Heart left ventricle (tissue), 16 donors: Measurements from ENCODE around the gene ACAP3. TPM values are rescaled to one million over a fixed set of nuclear protein-coding genes. Genes with fewer than 3 reads are reported as not detected.

Experiments used
- ATAC-seq, 4 donors: fragments of 200-7000 bp; cut with Tn5 transposase; one replicate each; pipeline ENCODE4 v1.9.1; 2020 to 2022; ENCODE audit warnings: moderate library complexity in 4 of 4, mild to moderate bottlenecking in 3 of 4, moderate number of reproducible peaks in 1 of 4
- DNase-seq, 5 donors: peaks; one replicate each; pipeline ENCODE4 v3.0.0-alpha.2; 2020
- H3K27ac ChIP-seq, 12 donors: fragments of 200-600 bp; sonication (generic) in 4 of 12; one replicate each; pipeline versions ENCODE4 v1.5.0 to v1.8.0; 2016 to 2022; ENCODE audit warnings: mild to moderate bottlenecking in 2 of 12
- H3K27me3 ChIP-seq, 9 donors: fragments of 200-600 bp; sonication (generic) in 2 of 9; one replicate each; pipeline versions ENCODE4 v1.5.1 to v1.8.0; 2016 to 2022; ENCODE audit warnings: mild to moderate bottlenecking in 3 of 9
- H3K36me3 ChIP-seq, 9 donors: fragments of 200-600 bp; sonication (generic) in 2 of 9; one replicate each; pipeline versions ENCODE4 v1.5.0 to v1.8.0; 2018 to 2022; ENCODE audit warnings: mild to moderate bottlenecking in 2 of 9
- H3K4me1 ChIP-seq, 12 donors: fragments of 200-600 bp; sonication (generic) in 4 of 12; one replicate each; pipeline versions ENCODE4 v1.5.0 to v1.8.0; 2016 to 2022; ENCODE audit warnings: mild to moderate bottlenecking in 3 of 12
- H3K4me3 ChIP-seq, 12 donors: fragments of 200-600 bp; sonication (generic) in 4 of 12; one replicate each; pipeline versions ENCODE4 v1.5.0 to v1.8.0; 2017 to 2022; ENCODE audit warnings: mild to moderate bottlenecking in 9 of 12, moderate library complexity in 4 of 12
- H3K9me3 ChIP-seq, 12 donors: fragments of 200-600 bp; sonication (generic) in 4 of 12; one replicate each; pipeline versions ENCODE4 v1.5.0 to v1.8.0; 2016 to 2022; ENCODE audit warnings: mild to moderate bottlenecking in 1 of 12
- CTCF ChIP-seq, 12 donors: fragments of 200-600 bp; sonication (generic) in 4 of 12; IDR thresholded peaks; one replicate each; pipeline versions ENCODE4 v1.5.0 to v1.8.0; 2018 to 2022; ENCODE audit warnings: antibody characterized with exemption in 12 of 12, mild to moderate bottlenecking in 5 of 12
- POLR2A ChIP-seq, 2 donors: fragments of 450-650 bp; IDR thresholded peaks; one replicate each; pipeline ENCODE4 v1.6.1; 2017; ENCODE audit warnings: antibody characterized with exemption in 2 of 2, mild to moderate bottlenecking in 2 of 2, moderate library complexity in 2 of 2
- WGBS, 4 donors: extraction: QIAGEN DNeasy Blood & Tissue Kit in 2 of 4; methylation state at CpG; one replicate each; pipeline versions ENCODE4 v1.1.5 to v1.1.7; 2013 to 2018; 5-methylcytosine and 5-hydroxymethylcytosine counted together
- intact Hi-C, 10 donors: fragments of 100-400 bp; cut with DNase I; formaldehyde crosslinking; loops; one replicate each; pipeline versions ENCODE4 v1.11.1 to v1.14.2; 2022
- polyA plus RNA-seq, 2 donors: library from polyadenylated mRNA; stranded (reverse); fragments of 200-250 nt; gene quantifications; one replicate each; pipeline ENCODE4 v1.2.3, GENCODE V29; 2013
- total RNA-seq, 9 donors: library from RNA; depleted of rRNA in 2 of 9; stranded (reverse); fragments of >200 nt in 2 of 9; fragmentation: NEBNext Ultra II Directional in 3 of 9; extraction: Animal tissue kit (Norgen Biotek cat#: 25700) in 3 of 9; gene quantifications; one replicate each; pipeline versions ENCODE4 v1.1.0 to v1.2.4, GENCODE V29; 2016 to 2023
- donor health status: ischemic (EF 13 %, LVEDD 7.1; RV severe dilation, severe dysfunction).
- donor health status: healthy with polysubstance abuse.
- donor health status: DM: no; HTN: yes; CAD: no.
- donor health status: DM: no; HTN: no; CAD: no.
- donor health status: ischemic (EF 25% LVEDD 6.9; RV normal size, moderate dysfunction).
- donor health status: ischemic (EF 25% LVEDD 5.7; RV mildly dilated, moderate dysfunction).
- donor health status: healthy.
- donor health status: DM: yes; HTN: yes; CAD: no.
- donor health status: ischemic (EF 35%, LVEDD 5.7; RV mildly dilated, moderate dysfunction).
- donor health status: nonischemic (EF 11% LVEDD 7.7; RV severe dilation, severe dysfunction).
- donor health status: DM: yes; HTN: yes; CAD: no.
- donor health status: PGD.
- donor health status: ischemic (EF 29% LVEDD 5.4; RV normal size, mild dysfunction).
- donor health status: nonischemic (EF 23%, LVEDD 6.1; RV moderate dilation, normal function).

The ACAP3 gene
- total and polyA plus RNA-seq, 11 donors = 20.1 to 59.5 (median 34.1) TPM

GRCh38 chr1:1336931-1337792, 29.4 kb upstream of the ACAP3 start:
- Histone ChIP-seq H3K4me3 (no peak overlapping the region), H3K4me1 (no peaks in the 10 kb centered on the region), H3K27ac (no peak overlapping the region), H3K9me3 (no peaks in the 10 kb centered on the region), H3K36me3 (peaks cover 0 to 58% (median 41%) of the 10 kb centered on the region in 9 donors), H3K27me3 (no peaks in the 10 kb centered on the region)
- DNase-seq (no peak), ATAC-seq (no peak)
- 95 to 96% (median 95%) methylated on average over 29 to 32 of the region's 32 CpGs for whole genome bisulfite sequencing, 4 donors
- no peak for TF ChIP-seq POLR2A (IDR thresholded peaks at IDR 0.05)
- no peak for TF ChIP-seq CTCF (IDR thresholded peaks at IDR 0.05)
- intact Hi-C loops = no loop called here

GRCh38 chr1:1336446-1336845, 28.7 kb upstream of the ACAP3 start:
- intact Hi-C loops = no loop called here
- WGBS, 4 donors = 91 to 94% (median 92%) methylated on average over 13 to 26 of the region's 26 CpGs

DNA sequence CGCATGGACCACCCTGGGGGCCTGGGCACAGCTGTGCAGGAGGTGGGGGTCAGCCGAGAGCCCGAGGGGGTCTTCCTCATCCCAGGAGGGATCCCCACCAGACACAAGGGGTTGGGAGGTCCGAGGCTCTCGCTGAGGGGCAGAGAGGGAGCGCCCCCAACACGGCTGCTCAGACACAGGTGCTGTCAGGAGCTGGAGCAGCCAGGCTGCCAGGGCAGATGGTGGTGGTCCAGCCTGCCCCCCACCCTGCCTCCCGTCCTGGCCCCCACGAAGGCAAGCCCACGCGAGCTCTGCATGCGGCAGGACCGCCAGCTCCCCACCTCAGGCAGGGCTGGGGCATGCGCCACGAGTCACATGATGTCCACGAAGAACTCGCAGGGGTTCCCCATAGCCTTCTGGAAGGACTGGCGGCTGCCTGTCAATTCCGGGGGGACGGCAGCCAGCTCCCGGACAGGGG, 28.1 kb upstream of the ACAP3 start:
- Histone ChIP-seq H3K27me3 (no peaks in the 10 kb centered on the region), H3K4me3 (no peak overlapping the region), H3K4me1 (peaks cover 0 to 8% (median 4%) of the 10 kb centered on the region in 12 donors), H3K27ac (no peak overlapping the region), H3K36me3 (peaks cover 0 to 46% (median 30%) of the 10 kb centered on the region in 9 donors), H3K9me3 (no peaks in the 10 kb centered on the region)
- DNase-seq (no peak), ATAC-seq (no peak)
- 90 to 93% (median 91%) methylated on average over 7 to 21 of the region's 21 CpGs for WGBS, 4 donors
- no peak for TF ChIP-seq POLR2A (IDR thresholded peaks at IDR 0.05)
- TF ChIP-seq CTCF (IDR thresholded peaks at IDR 0.05) = no peak
- intact Hi-C loops = no loop called here

More at GRCh38 chr1:1336446-1336845, 28.7 kb upstream of the ACAP3 start:
- H3K4me3 ChIP-seq = no peak overlapping the region
- H3K36me3 ChIP-seq = peaks cover 0 to 50% (median 34%) of the 10 kb centered on the region in 9 donors
- no peak for DNase-seq
- H3K4me1 ChIP-seq = peaks cover 0 to 2% (median 0%) of the 10 kb centered on the region in 12 donors
- H3K9me3 ChIP-seq = no peaks in the 10 kb centered on the region
- TF ChIP-seq POLR2A (IDR thresholded peaks at IDR 0.05) (no peak), CTCF (IDR thresholded peaks at IDR 0.05) (no peak)
- ATAC-seq = no peak
- no peak overlapping the region for H3K27ac ChIP-seq
- no peaks in the 10 kb centered on the region for H3K27me3 ChIP-seq

DNA sequence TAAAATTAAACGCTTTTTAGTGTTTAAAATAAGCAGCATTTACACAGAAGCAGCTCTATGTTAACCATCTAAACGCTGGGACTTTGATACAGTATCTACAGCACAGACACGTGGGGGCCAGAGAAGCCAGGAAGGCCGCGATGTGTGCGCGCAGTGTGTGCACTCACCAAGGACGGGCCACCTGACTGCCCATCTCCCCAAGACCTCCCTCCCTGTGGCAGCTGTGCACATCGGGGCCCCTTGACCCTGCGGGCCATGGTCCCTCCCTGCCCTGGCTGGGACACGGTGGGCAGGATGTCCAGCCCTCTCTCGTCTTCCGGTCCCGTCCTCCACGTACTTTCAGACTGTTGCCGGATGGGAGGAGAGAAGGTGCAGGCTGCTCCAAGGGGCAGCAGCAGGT, 27.6 kb upstream of the ACAP3 start:
- WGBS, 4 donors = 62 to 77% (median 69%) methylated on average over 14 to 16 of the region's 16 CpGs
- Histone ChIP-seq H3K4me1 (peaks cover 0 to 14% (median 8%) of the 10 kb centered on the region in 12 donors), H3K4me3 (no peak overlapping the region), H3K27ac (no peak overlapping the region), H3K9me3 (no peaks in the 10 kb centered on the region), H3K36me3 (peaks cover 0 to 44% (median 26%) of the 10 kb centered on the region in 9 donors), H3K27me3 (no peaks in the 10 kb centered on the region)
- no peak for TF ChIP-seq POLR2A (IDR thresholded peaks at IDR 0.05)
- no peak for TF ChIP-seq CTCF (IDR thresholded peaks at IDR 0.05)
- DNase-seq = no peak
- intact Hi-C loops = no loop called here
- no peak for ATAC-seq
